RWPE2 (cell line): ENCODE measurements around the gene SUN2.

Experiments used
- ATAC-seq: fragments of 200-7000 bp; cut with Tn5 transposase; 3 replicates; pipeline ENCODE4 v1.9.1; 2021; ENCODE audit warnings: low read depth
- DNase-seq: peaks from one replicate; pipeline ENCODE4 v3.0.0-alpha.2; 2020; ENCODE audit warnings: low spot score
- H3K27ac ChIP-seq: fragments of 450-650 bp; 2 replicates; pipeline ENCODE4 v1.5.1; 2017; ENCODE audit warnings: mild to moderate bottlenecking; ENCODE audit not compliant: poor library complexity, severe bottlenecking
- H3K27me3 ChIP-seq: fragments of 250-450 bp; sonication (Bioruptor Pico); 2 replicates; pipeline ENCODE4 v1.5.1; 2021; ENCODE audit warnings: mild to moderate bottlenecking, moderate library complexity; ENCODE audit not compliant: insufficient read depth, poor library complexity, severe bottlenecking
- H3K36me3 ChIP-seq: fragments of 250-450 bp; sonication (Bioruptor Pico); 2 replicates; pipeline ENCODE4 v1.5.1; 2020; ENCODE audit warnings: low read depth, mild to moderate bottlenecking, moderate library complexity
- H3K4me1 ChIP-seq: fragments of 250-450 bp; sonication (Bioruptor Pico); 2 replicates; pipeline ENCODE4 v1.5.1; 2021; ENCODE audit warnings: mild to moderate bottlenecking, moderate library complexity; ENCODE audit not compliant: insufficient read depth, poor library complexity, severe bottlenecking
- H3K4me3 ChIP-seq: fragments of 250-450 bp; sonication (Bioruptor Pico); 2 replicates; pipeline ENCODE4 v1.5.1; 2021; ENCODE audit warnings: mild to moderate bottlenecking, moderate library complexity; ENCODE audit not compliant: severe bottlenecking
- H3K9me3 ChIP-seq: fragments of 250-450 bp; sonication (Bioruptor Pico); 2 replicates; pipeline ENCODE4 v1.5.1; 2021; ENCODE audit warnings: mild to moderate bottlenecking, moderate library complexity; ENCODE audit not compliant: severe bottlenecking
- CTCF ChIP-seq: fragments of 450-650 bp; IDR thresholded peaks from one replicate; pipeline ENCODE4 v1.5.1; 2017; ENCODE audit warnings: mild to moderate bottlenecking, moderate library complexity; ENCODE audit not compliant: poor library complexity, severe bottlenecking

SUN2 gene

GRCh38 chr22:38792833-38793232 is 37.0 kb upstream of the SUN2 start:
- H3K27ac ChIP-seq: peak overlapping the region; percentile 12
- peaks cover 6% of the 10 kb centered on the region for H3K4me1 ChIP-seq
- no peak for TF ChIP-seq CTCF
- no peaks in the 10 kb centered on the region for H3K36me3 ChIP-seq
- no peaks in the 10 kb centered on the region for H3K9me3 ChIP-seq
- H3K4me3 ChIP-seq: peak overlapping the region; percentile 45
- 0 out of 3 replicates have a peak, but pooled peaks have one; percentile 21 for ATAC-seq
- DNase-seq: no peak
- no peaks in the 10 kb centered on the region for H3K27me3 ChIP-seq

DNA sequence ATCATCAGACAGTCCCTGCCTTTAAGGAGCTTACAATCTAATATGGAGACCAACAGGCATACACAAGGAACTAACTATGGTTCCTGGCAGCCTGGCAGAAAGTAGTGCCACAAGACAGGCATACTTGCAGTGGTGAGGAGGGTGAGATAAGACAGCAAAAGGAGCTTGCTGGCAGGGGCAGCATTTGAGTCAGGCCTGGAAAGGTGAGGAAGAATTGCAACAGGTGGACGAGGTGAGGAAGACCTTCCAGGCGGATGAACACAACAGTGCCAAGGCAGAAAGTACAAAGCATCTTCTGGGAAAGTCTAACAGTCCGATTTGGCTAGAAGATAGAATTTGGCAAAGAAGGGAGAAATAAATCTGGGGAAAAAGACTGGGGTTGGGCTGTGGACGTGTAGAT is 33.8 kb upstream of the SUN2 start:
- Histone ChIP-seq H3K4me1 (peaks cover 6% of the 10 kb centered on the region), H3K27ac (no peak overlapping the region)

DNA sequence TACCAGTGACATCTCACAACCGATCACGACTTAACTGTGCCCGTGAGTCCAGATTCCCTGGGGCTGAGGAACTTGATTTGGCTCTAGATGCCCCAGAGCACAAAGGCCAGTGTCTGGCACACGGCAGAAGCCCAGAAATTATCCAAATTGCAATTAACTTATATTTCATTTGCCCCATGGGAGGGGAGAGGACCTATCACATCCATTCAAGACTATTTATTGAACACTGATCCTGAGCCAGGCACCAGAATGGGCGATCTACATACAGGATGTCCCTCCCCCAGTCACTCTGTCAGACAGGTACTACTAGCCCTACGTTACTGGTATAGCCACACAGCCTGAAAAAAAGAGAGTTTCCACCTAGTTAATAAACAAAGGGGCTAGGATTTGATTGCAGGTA is 33.0 kb upstream of the SUN2 start:
- no peak for DNase-seq
- no peaks in the 10 kb centered on the region for H3K27me3 ChIP-seq
- H3K4me1 ChIP-seq: peaks cover 2% of the 10 kb centered on the region
- no peaks in the 10 kb centered on the region for H3K9me3 ChIP-seq
- no peak overlapping the region for H3K4me3 ChIP-seq
- H3K27ac ChIP-seq: no peak overlapping the region
- H3K36me3 ChIP-seq: no peaks in the 10 kb centered on the region
- no peak for ATAC-seq
- no peak for TF ChIP-seq CTCF

More for the DNA sequence above, 33.8 kb upstream of the SUN2 start:
- H3K27me3 ChIP-seq: no peaks in the 10 kb centered on the region
- H3K9me3 ChIP-seq: no peaks in the 10 kb centered on the region
- ATAC-seq (no peak), DNase-seq (no peak)
- H3K36me3 ChIP-seq: no peaks in the 10 kb centered on the region
- H3K4me3 ChIP-seq: no peak overlapping the region
- no peak for TF ChIP-seq CTCF

DNA sequence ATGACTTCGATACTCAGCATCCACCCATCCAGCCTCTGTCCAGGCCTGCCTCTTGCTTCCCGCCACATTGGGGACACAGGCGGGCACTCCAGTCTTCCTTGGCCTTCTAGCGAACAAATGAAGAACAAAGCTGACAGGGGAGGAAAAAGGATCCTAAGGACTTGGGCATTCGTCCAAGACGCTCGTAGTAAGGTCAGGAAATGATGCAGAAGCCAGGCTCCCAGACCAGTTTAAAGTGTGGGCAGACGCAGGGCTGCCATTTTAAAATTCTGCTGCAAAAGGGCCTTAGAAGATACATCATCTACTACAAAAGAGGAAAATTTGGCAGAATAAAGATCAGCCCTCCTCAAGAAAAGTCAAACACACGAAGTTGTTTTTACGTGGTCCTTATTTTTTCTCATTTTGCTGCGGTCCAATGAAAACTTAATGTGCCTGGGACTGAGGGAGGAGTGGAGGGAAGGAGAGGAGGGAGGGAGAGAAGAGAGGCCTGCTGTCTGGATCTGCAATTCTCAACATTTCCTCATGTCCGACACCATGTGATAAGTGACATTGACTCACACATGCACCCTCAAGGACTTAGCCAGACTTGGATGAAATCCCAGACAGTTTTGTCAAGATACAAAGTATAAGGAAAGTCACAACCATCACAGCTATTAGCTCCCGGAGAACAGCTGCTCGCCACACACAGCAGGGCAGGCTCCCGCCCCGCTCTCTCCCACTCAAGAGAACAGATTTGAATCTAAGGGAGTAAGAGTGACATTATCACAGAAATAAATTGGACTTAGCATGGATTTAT is 32.4 kb upstream of the SUN2 start:
- no peak for ATAC-seq
- H3K36me3 ChIP-seq: no peaks in the 10 kb centered on the region

More for the DNA sequence above, 32.4 kb upstream of the SUN2 start:
- DNase-seq: no peak
- Histone ChIP-seq H3K27ac (no peak overlapping the region), H3K4me3 (no peak overlapping the region), H3K9me3 (no peaks in the 10 kb centered on the region), H3K4me1 (peaks cover 2% of the 10 kb centered on the region), H3K27me3 (no peaks in the 10 kb centered on the region)
- no peak for TF ChIP-seq CTCF
